HepG2 (cell line): ENCODE results near the gene UNCX. TPM values are rescaled to one million over a fixed set of nuclear protein-coding genes. Genes with fewer than 3 reads are reported as not detected.

Source experiments
- ATAC-seq: fragments of 200-7000 bp; cut with Tn5 transposase; 3 replicates; pipeline ENCODE4 v1.9.1; 2020; ENCODE audit warnings: mild to moderate bottlenecking, moderate library complexity
- BruUV-seq: library from RNA; stranded (reverse); fragments of 400-500 nt; replicated peaks from 2 replicates; lab custom pipeline; 2021; lab: Mats Ljungman, UMichigan
- CTCF ChIA-PET: fragments of 300-600 bp; formaldehyde crosslinking; extraction: SDS; loops from one replicate; lab custom pipeline; 2021; ENCODE audit warnings: low total read pairs, inconsistent platforms, low intra/inter-chr PET ratio; lab: Yijun Ruan, JAX
- POLR2A ChIA-PET: fragments of 350-600 bp; sonication (Branson Sonifier 250); formaldehyde crosslinking; loops from one replicate; lab custom pipeline; 2020; ENCODE audit warnings: antibody characterized with exemption, inconsistent platforms; lab: Yijun Ruan, JAX
- DNase-seq: peaks from one replicate; pipeline ENCODE4 v3.0.0-alpha.2; 2015; ENCODE audit warnings: low spot score
- FAIRE-seq: peaks from 3 replicates; lab custom pipeline; 2011; peaks lifted over from hg19 to GRCh38; lab: Jason Lieb, UNC
- H2AFZ ChIP-seq: one replicate; pipeline ENCODE4 v1.6.1; 2011; ENCODE audit warnings: low read length, inconsistent platforms
- H3K27ac ChIP-seq: fragments of 300-600 bp; 3 replicates; pipeline ENCODE4 v1.8.0; 2011; ENCODE audit warnings: mixed run types, mild to moderate bottlenecking, mixed read lengths, low read length, inconsistent platforms; ENCODE audit not compliant: insufficient read depth; ENCODE audit errors: extremely low read length
- H3K27me3 ChIP-seq, 2 experiments: fragments of 200-600 bp in 1 of 2; 2 replicates in 1 of 2; 3 replicates in 1 of 2; pipeline versions ENCODE4 v1.6.0 to v1.8.0; 2011; ENCODE audit warnings: low read length in 2 of 2, mild to moderate bottlenecking in 2 of 2, moderate library complexity in 2 of 2, inconsistent platforms in 1 of 2; ENCODE audit not compliant: insufficient read depth in 2 of 2, control insufficient read depth in 1 of 2
- H3K36me3 ChIP-seq, 2 experiments: fragments of 200-600 bp in 1 of 2; replicated peaks in 1 of 2; 2 replicates in 1 of 2; 3 replicates in 1 of 2; pipeline versions ENCODE4 v1.5.1 to v1.8.0; 2011; ENCODE audit warnings: low read length in 2 of 2, inconsistent platforms in 1 of 2; ENCODE audit not compliant: insufficient read depth in 2 of 2, control insufficient read depth in 1 of 2
- H3K4me1 ChIP-seq: 2 replicates; pipeline ENCODE4 v1.5.1; 2012; ENCODE audit warnings: low read length, inconsistent platforms; ENCODE audit not compliant: insufficient read depth
- H3K4me2 ChIP-seq: 2 replicates; pipeline ENCODE4 v1.6.0; 2011; ENCODE audit warnings: low read depth, low read length, inconsistent platforms
- H3K4me3 ChIP-seq, 3 experiments: fragments of 200-600 bp in 1 of 3; sonication (generic), shearing (Covaris generic) in 1 of 3; replicated peaks in 1 of 3; 2 replicates each; pipeline ENCODE4 v1.5.1; 2011 to 2016; ENCODE audit warnings: low read length in 3 of 3, inconsistent platforms in 2 of 3, low read depth in 2 of 3, mild to moderate bottlenecking in 2 of 3, control low read depth in 1 of 3, mixed read lengths in 1 of 3; ENCODE audit not compliant: insufficient read depth in 1 of 3
- H3K79me2 ChIP-seq: one replicate; pipeline ENCODE4 v1.6.1; 2011; ENCODE audit warnings: low read length, inconsistent platforms; ENCODE audit not compliant: insufficient read depth
- H3K9ac ChIP-seq: 2 replicates; pipeline ENCODE4 v1.6.0; 2011; ENCODE audit warnings: mild to moderate bottlenecking, low read depth, low read length, inconsistent platforms; ENCODE audit not compliant: insufficient read depth
- H3K9me3 ChIP-seq: 2 replicates; pipeline ENCODE4 v1.5.1; 2012; ENCODE audit warnings: mild to moderate bottlenecking, low read length
- H4K20me1 ChIP-seq: 2 replicates; pipeline ENCODE4 v1.6.0; 2011; ENCODE audit warnings: inconsistent platforms, mild to moderate bottlenecking, low read length, moderate library complexity; ENCODE audit not compliant: insufficient read depth
- HHEX ChIP-seq: IDR thresholded peaks from 2 replicates; pipeline ENCODE4 v1.6.1; 2016; ENCODE audit warnings: control low read depth
- LCORL ChIP-seq, 2 experiments: fragments of 450-650 bp in 1 of 2; sonication (generic) in 1 of 2; formaldehyde crosslinking in 1 of 2; IDR thresholded peaks; 2 replicates each; pipeline versions ENCODE4 v1.5.0 to v1.6.1; 2017 to 2020; ENCODE audit warnings: antibody characterized with exemption in 1 of 2, missing genetic modification reagents in 1 of 2
- SMYD3 ChIP-seq: sonication (generic); formaldehyde crosslinking; IDR thresholded peaks from 2 replicates; pipeline ENCODE4 v1.8.1; 2023; ENCODE audit warnings: mild to moderate bottlenecking, missing genetic modification reagents
- TOE1 ChIP-seq: sonication (generic); formaldehyde crosslinking; IDR thresholded peaks from 2 replicates; pipeline ENCODE4 v1.4.0; 2020; ENCODE audit warnings: mild to moderate bottlenecking, missing genetic modification reagents
- ZNF3 ChIP-seq: IDR thresholded peaks from 2 replicates; pipeline ENCODE4 v1.7.0; 2017; ENCODE audit warnings: inconsistent platforms
- ZNF567 ChIP-seq: sonication (generic); formaldehyde crosslinking; IDR thresholded peaks from 2 replicates; pipeline ENCODE4 v1.8.1; 2023; ENCODE audit warnings: mild to moderate bottlenecking, missing genetic modification reagents, borderline replicate concordance
- ZNF772 ChIP-seq: sonication (generic); formaldehyde crosslinking; IDR thresholded peaks from 2 replicates; pipeline ENCODE4 v1.5.0; 2020; ENCODE audit warnings: mild to moderate bottlenecking, missing genetic modification reagents
- WGBS: methylation state at CpG from one replicate; pipeline ENCODE4 v1.1.6; 2017; ENCODE audit warnings: low lambda C conversion rate; 5-methylcytosine and 5-hydroxymethylcytosine counted together
- in situ Hi-C: cut with HindIII; loops from 2 replicates; pipeline ENCODE4 v1.10.0; 2017; ENCODE audit warnings: low pct_unique_long_range_greater_than_20kb; ENCODE audit not compliant: extremely low pct_ligation_motif_present
- intact Hi-C: fragments of 100-400 bp; cut with micrococcal nuclease; formaldehyde crosslinking; loops from one replicate; pipeline ENCODE4 v1.10.0; 2022; ENCODE audit not compliant: unreplicated experiment
- polyA plus RNA-seq, 8 experiments: library from polyadenylated mRNA; depleted of rRNA in 3 of 8; stranded (reverse) in 7 of 8; unstranded in 1 of 8; fragments of >200 nt; fragmentation: Illumina TruSeq in 4 of 8; extraction: Trizol in 4 of 8; gene quantifications; 2 replicates each; pipeline versions ENCODE4 v1.2.1 to v1.2.3, GENCODE V29; 2011 to 2016; ENCODE audit warnings: low read depth in 4 of 8, missing spikeins in 1 of 8, mixed read lengths in 1 of 8; ENCODE audit not compliant: insufficient read depth in 1 of 8
- total RNA-seq, 5 experiments: library from RNA; depleted of rRNA; stranded (reverse); fragments of >200 nt; fragmentation: Illumina TruSeq; extraction: Trizol; gene quantifications; 2 replicates each; pipeline ENCODE4 v1.2.3, GENCODE V29; 2016; ENCODE audit warnings: low read depth in 1 of 5

The UNCX gene
- total and polyA plus RNA-seq, 2 of the 13 experiments (the other 11 are each of a cell fraction or from before 2014, with no cell fraction given) = not detected

GRCh38 chr7:1276626-1277175 is 44.0 kb downstream of the UNCX start:
- Histone ChIP-seq H3K79me2 (no peaks in the 10 kb centered on the region), H3K9ac (no peak overlapping the region), H3K36me3 (no peaks in the 10 kb centered on the region), H3K4me3 (no peak overlapping the region), H3K9me3 (no peaks in the 10 kb centered on the region; the same call in 1 of the 2 replicates), H3K4me2 (no peak overlapping the region), H3K4me1 (no peaks in the 10 kb centered on the region), H2AFZ (no peak overlapping the region), H4K20me1 (no peaks in the 10 kb centered on the region), H3K27me3 (peaks cover 2 to 28% of the 10 kb centered on the region in 2 experiments; a peak in 3 of 5 replicates), H3K27ac (no peak overlapping the region)
- DNase-seq (no peak), ATAC-seq (no peak), FAIRE-seq (no peak)
- ChIA-PET POLR2A (no interaction called here), CTCF (no interaction called here)
- 36% methylated on average over 8 of the region's 10 CpGs for WGBS
- intact Hi-C loops = no loop called here
- no TSS peak for BruUV-seq
- no peak for TF ChIP-seq ZNF3 (CRISPR knock-in tag)
- in situ Hi-C loops = no loop called here

- ChIA-PET POLR2A (no interaction called here), CTCF (no interaction called here)
- H4K20me1 ChIP-seq = no peaks in the 10 kb centered on the region
- intact Hi-C loops (no loop called here), in situ Hi-C loops (no loop called here)
- FAIRE-seq = no peak
- 47% methylated on average over 10 of the region's 10 CpGs for WGBS
- no peaks in the 10 kb centered on the region for H3K79me2 ChIP-seq
- no peak overlapping the region for H3K9ac ChIP-seq
- H3K4me2 ChIP-seq = no peak overlapping the region
- H3K27ac ChIP-seq = no peak overlapping the region
- no peaks in the 10 kb centered on the region for H3K9me3 ChIP-seq
- H3K4me1 ChIP-seq = no peaks in the 10 kb centered on the region
- peaks cover 2 to 27% of the 10 kb centered on the region in 2 experiments; a peak in 3 of 5 replicates for H3K27me3 ChIP-seq
- no peaks in the 10 kb centered on the region for H3K36me3 ChIP-seq
- DNase-seq = no peak
- ATAC-seq = no peak
- no TSS peak for BruUV-seq
- H3K4me3 ChIP-seq = no peak overlapping the region
- TF ChIP-seq HHEX (CRISPR knock-in tag) = no peak
- TF ChIP-seq LCORL (IDR thresholded peaks at IDR 0.05) = no peak
- TF ChIP-seq LCORL (CRISPR knock-in tag; IDR thresholded peaks at IDR 0.05) = no peak
- TF ChIP-seq TOE1 = no peak
- no peak for TF ChIP-seq ZNF772 (CRISPR knock-in tag)
- no peak for TF ChIP-seq ZNF567 (CRISPR knock-in tag)
- TF ChIP-seq SMYD3 = no peak
- H2AFZ ChIP-seq = no peak overlapping the region
Measured at GRCh38 chr7:1278543-1278942, 45.9 kb downstream of the UNCX start.
